Panc1 (cell line): Measurements from ENCODE around the gene TAAR9. TPM values are rescaled to one million over a fixed set of nuclear protein-coding genes. Genes with fewer than 3 reads are reported as not detected.

ENCODE experiments used
- ATAC-seq: fragments of 200-7000 bp; cut with Tn5 transposase; 2 replicates; pipeline ENCODE4 v1.9.1; 2020; ENCODE audit warnings: mild to moderate bottlenecking, moderate library complexity
- BruUV-seq: library from RNA; stranded (reverse); fragments of 400-500 nt; replicated peaks from 2 replicates; lab custom pipeline; 2021; lab: Mats Ljungman, UMichigan
- CTCF ChIA-PET: fragments of 300-600 bp; sonication (Branson Sonifier 250); formaldehyde crosslinking; loops from one replicate; lab custom pipeline; 2022; ENCODE audit warnings: antibody characterized with exemption; lab: Charles Lee
- POLR2A ChIA-PET: fragments of 300-600 bp; sonication (Branson Sonifier 250); formaldehyde crosslinking; loops from one replicate; lab custom pipeline; 2022; ENCODE audit warnings: antibody characterized with exemption; lab: Charles Lee
- DNase-seq: peaks from one replicate; pipeline ENCODE4 v3.0.0-alpha.2; 2010; ENCODE audit warnings: low read depth, low spot score
- H3K27ac ChIP-seq: 2 replicates; pipeline ENCODE4 v1.5.1; 2011; ENCODE audit warnings: mild to moderate bottlenecking, low read length, inconsistent platforms
- H3K27me3 ChIP-seq: fragments of 200-500 bp; sonication (Bioruptor generic); 2 replicates; pipeline ENCODE4 v1.6.0; 2014; ENCODE audit warnings: low read length, inconsistent platforms; ENCODE audit not compliant: control insufficient read depth, insufficient read depth
- H3K36me3 ChIP-seq: fragments of 200-500 bp; sonication (Bioruptor generic); 2 replicates; pipeline ENCODE4 v1.5.1; 2014; ENCODE audit warnings: inconsistent platforms, mild to moderate bottlenecking, low read length, moderate library complexity; ENCODE audit not compliant: control insufficient read depth, insufficient read depth
- H3K4me1 ChIP-seq: 2 replicates; pipeline ENCODE4 v1.5.1; 2011; ENCODE audit warnings: inconsistent platforms, mild to moderate bottlenecking, low read length, moderate library complexity; ENCODE audit not compliant: control insufficient read depth, insufficient read depth
- H3K4me3 ChIP-seq, 2 experiments: 2 replicates each; pipeline ENCODE4 v1.5.1; 2011 to 2012; ENCODE audit warnings: low read depth in 2 of 2, low read length in 2 of 2, mild to moderate bottlenecking in 2 of 2, inconsistent platforms in 1 of 2, moderate library complexity in 1 of 2
- H3K9me3 ChIP-seq: fragments of 200-500 bp; sonication (Bioruptor generic); 2 replicates; pipeline ENCODE4 v1.5.1; 2014; ENCODE audit warnings: low read depth, mild to moderate bottlenecking, inconsistent platforms, low read length, moderate library complexity; ENCODE audit not compliant: control insufficient read depth, insufficient read depth
- POLR2AphosphoS5 ChIP-seq: IDR thresholded peaks from 2 replicates; pipeline ENCODE4 v1.6.1; 2012; ENCODE audit warnings: mild to moderate bottlenecking, low read depth, low read length, moderate library complexity
- REST ChIP-seq, 2 experiments: IDR thresholded peaks; 2 replicates each; pipeline ENCODE4 v1.6.1; 2011 to 2012; ENCODE audit warnings: low read depth in 2 of 2, control low read depth in 1 of 2, low read length in 1 of 2, mild to moderate bottlenecking in 1 of 2, moderate library complexity in 1 of 2; ENCODE audit not compliant: insufficient read depth in 1 of 2
- SIN3A ChIP-seq: IDR thresholded peaks from 2 replicates; pipeline ENCODE4 v1.6.1; 2012; ENCODE audit warnings: low read depth, mild to moderate bottlenecking, low read length, moderate library complexity, borderline replicate concordance; ENCODE audit not compliant: insufficient read depth
- TCF7L2 ChIP-seq: IDR thresholded peaks from 2 replicates; pipeline ENCODE4 v1.6.1; 2011; ENCODE audit warnings: mild to moderate bottlenecking, low read depth, low read length, inconsistent platforms
- in situ Hi-C: cut with HindIII; loops from 2 replicates; pipeline ENCODE4 v1.10.0; 2016; ENCODE audit warnings: low sequenced_read_pairs, low pct_unique_long_range_greater_than_20kb
- intact Hi-C: fragments of 100-400 bp; cut with micrococcal nuclease; formaldehyde crosslinking; loops from one replicate; pipeline ENCODE4 v1.10.0; 2022; ENCODE audit not compliant: unreplicated experiment
- total RNA-seq: library from RNA; stranded (reverse); gene quantifications from one replicate; pipeline ENCODE4 v1.2.1, GENCODE V29; 2021; ENCODE audit not compliant: unreplicated experiment
- TF ChIP-seq, protein P1 (sequence below): fragments of 450-650 bp; IDR thresholded peaks from 2 replicates; pipeline ENCODE4 v1.5.1; 2017; ENCODE audit warnings: mild to moderate bottlenecking

The TAAR9 gene
- total RNA-seq, 1 experiment from 2014 or later: not detected

DNA sequence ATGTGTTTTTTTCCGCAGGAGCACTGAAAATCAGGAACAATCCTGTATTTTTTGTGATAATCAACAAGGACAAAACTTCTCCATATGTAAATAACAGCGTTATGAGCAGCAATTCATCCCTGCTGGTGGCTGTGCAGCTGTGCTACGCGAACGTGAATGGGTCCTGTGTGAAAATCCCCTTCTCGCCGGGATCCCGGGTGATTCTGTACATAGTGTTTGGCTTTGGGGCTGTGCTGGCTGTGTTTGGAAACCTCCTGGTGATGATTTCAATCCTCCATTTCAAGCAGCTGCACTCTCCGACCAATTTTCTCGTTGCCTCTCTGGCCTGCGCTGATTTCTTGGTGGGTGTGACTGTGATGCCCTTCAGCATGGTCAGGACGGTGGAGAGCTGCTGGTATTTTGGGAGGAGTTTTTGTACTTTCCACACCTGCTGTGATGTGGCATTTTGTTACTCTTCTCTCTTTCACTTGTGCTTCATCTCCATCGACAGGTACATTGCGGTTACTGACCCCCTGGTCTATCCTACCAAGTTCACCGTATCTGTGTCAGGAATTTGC, 32.2 kb downstream of the TAAR9 start, which contains the start of gene TAAR6:
Gene TAAR6, plus strand, starts transcription at position 102 of the 557 bp plus-strand sequence. Its CDS starts 0 bp downstream, at position 102.
- ChIA-PET POLR2A (no interaction called here), CTCF (no interaction called here)
- Histone ChIP-seq H3K9me3 (no peaks in the 10 kb centered on the region), H3K27me3 (no peaks in the 10 kb centered on the region), H3K36me3 (no peaks in the 10 kb centered on the region), H3K4me1 (no peaks in the 10 kb centered on the region), H3K27ac (no peak within 1 kb of the TSS), H3K4me3 (no peak within 1 kb of the TSS)
- ATAC-seq (no peak), DNase-seq (no peak)
- no TSS peak for BruUV-seq
- in situ Hi-C loops: no loop called here
- intact Hi-C loops: no loop called here
- TF ChIP-seq TCF7L2 (no peak), REST (IDR thresholded peaks at IDR 0.05; ENCODE audit: insufficient read depth in 1 of 2, low read depth in 2 of 2, low read length in 1 of 2) (no peak), POLR2AphosphoS5 (no peak), SIN3A (no peak)
- TF ChIP-seq, protein P1, sequence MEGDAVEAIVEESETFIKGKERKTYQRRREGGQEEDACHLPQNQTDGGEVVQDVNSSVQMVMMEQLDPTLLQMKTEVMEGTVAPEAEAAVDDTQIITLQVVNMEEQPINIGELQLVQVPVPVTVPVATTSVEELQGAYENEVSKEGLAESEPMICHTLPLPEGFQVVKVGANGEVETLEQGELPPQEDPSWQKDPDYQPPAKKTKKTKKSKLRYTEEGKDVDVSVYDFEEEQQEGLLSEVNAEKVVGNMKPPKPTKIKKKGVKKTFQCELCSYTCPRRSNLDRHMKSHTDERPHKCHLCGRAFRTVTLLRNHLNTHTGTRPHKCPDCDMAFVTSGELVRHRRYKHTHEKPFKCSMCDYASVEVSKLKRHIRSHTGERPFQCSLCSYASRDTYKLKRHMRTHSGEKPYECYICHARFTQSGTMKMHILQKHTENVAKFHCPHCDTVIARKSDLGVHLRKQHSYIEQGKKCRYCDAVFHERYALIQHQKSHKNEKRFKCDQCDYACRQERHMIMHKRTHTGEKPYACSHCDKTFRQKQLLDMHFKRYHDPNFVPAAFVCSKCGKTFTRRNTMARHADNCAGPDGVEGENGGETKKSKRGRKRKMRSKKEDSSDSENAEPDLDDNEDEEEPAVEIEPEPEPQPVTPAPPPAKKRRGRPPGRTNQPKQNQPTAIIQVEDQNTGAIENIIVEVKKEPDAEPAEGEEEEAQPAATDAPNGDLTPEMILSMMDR: no peak

DNA sequence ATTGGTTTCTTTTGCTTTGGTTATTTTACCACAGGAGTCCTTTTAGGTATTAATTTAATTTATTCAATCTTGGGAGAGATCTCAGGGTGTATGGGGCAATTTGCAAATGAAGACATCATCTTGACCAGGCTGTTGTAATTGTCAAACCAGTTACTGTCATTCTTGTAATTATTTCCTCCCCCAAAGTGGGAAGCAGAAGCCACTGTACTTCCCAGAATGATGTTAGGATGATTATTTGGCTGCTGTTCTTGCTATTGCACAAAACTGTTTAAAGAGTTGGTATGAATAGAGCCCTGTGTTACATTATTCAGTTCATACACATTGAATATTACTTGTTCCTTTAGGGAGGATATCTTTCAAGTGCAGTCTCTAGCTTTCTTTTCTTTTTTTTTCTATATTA, 33.7 kb downstream of the TAAR9 start:
- POLR2A ChIA-PET: no interaction called here
- intact Hi-C loops (no loop called here), in situ Hi-C loops (no loop called here)
- Histone ChIP-seq H3K27me3 (no peaks in the 10 kb centered on the region), H3K4me1 (no peaks in the 10 kb centered on the region), H3K9me3 (no peaks in the 10 kb centered on the region), H3K27ac (no peak overlapping the region), H3K36me3 (no peaks in the 10 kb centered on the region), H3K4me3 (no peak overlapping the region)
- no peak for ATAC-seq
- TF ChIP-seq, protein P1: no peak
- TF ChIP-seq REST (IDR thresholded peaks at IDR 0.05; ENCODE audit: insufficient read depth in 1 of 2, low read depth in 2 of 2, low read length in 1 of 2): no peak
- no peak for TF ChIP-seq TCF7L2
- TF ChIP-seq SIN3A: no peak
- no peak for TF ChIP-seq POLR2AphosphoS5
- no peak for DNase-seq
- BruUV-seq: no TSS peak
- CTCF ChIA-PET: no interaction called here
